GM21737 (cell line): ENCODE data around the gene C1QTNF1.
"Not testable (repeated sequence)": the region's sequence is repeated elsewhere in the genome, so short reads cannot be mapped to it uniquely, and the experiment has no call there.

Source experiments
- ATAC-seq: cut with Tn5 transposase; IDR thresholded peaks from one replicate; pipeline ENCODE4 v1.9.1; 2021; ENCODE audit warnings: mild to moderate bottlenecking, moderate library complexity; ENCODE audit not compliant: unreplicated experiment

C1QTNF1 gene

DNA sequence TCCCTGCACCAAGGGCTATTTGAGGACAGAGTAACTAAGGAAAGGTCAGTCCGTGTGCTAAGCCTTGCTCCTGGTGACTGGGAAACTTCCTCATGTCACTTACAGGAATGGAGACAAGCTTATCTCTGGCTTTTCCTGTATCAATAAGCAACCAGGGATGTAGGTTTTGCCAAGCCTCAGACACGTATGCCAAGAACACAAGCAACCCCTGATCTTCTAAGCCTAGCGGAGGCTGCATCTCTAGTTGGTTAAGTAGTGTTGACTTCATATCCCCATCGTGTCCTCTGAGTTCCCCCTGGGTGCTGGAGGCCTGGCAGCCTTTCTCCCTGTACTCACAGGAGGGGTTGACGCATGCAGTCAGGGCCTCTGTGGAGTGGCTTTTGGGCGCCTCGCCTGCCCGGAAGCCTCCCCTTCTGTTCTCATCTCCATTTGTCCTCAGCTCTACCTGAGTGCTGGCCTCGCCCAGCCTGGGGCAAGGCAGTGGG is 1.4 kb upstream of the C1QTNF1 start:
- no peak for ATAC-seq

DNA sequence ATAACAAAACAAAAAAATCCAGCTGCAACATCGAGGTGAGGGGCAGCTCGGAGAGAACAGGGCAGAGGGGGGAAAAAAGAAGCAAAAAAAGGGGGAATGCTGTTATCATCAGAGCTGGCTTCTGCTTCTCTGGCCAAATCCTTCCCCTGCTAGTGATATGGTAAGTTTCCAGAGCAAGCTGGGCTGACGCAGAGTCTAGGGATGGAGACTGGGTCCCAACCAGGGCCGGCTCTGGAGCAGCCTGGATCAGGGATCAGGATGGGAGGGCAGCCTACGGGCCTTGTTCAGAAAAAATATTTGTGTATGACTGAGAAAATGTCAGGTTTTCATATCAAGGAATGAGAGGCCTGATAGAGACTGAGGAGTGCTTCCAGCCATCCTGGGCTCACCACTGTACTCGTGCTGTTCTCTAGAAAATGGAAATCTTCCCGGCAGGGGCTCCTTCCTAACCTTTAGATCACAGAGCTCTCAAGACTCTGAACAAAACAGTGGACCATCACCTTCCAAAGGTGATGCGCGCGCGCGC is 726 bp upstream of the C1QTNF1 start:
- no peak for ATAC-seq

DNA sequence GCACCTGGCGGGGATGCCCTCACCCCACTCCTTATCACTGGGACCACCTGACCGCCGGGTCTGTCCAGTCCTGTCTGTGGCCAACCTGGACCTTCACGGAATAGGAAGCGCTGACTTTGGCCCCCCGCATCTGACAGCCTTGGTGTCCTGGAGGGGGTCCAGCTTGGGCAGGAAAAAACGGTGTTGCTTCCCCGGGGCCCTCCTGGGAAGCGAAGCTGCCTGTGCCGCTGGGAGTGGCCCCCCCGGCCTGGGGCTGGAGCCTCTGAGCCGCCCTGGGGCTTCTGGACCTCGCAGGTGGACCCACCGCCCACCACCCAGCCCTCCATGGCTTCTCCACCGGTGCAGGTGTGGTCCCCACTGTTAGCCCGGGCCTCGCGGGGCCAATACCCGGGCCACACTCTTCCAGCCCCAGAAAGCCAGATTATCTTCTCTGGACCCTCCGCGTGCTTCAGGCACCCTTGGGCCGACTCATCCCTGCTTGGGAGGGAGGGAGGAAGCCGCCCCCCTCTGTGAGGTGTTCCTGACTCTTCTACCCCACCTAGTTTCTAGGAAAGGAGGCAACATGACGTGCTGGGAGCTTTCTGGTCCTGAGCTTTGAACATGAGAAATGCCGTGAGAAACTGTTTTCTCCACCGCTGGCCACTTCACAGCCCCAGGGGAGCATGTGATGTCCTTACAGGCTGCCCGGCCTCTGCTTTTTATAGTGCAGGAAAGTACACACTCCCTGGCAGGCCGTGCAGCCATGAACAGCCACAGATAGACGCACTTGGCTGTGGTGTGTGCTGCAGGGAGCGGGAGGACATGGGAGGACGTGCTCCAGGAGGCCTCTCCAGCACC is 1.1 kb downstream of the C1QTNF1 start:
- no peak for ATAC-seq

DNA sequence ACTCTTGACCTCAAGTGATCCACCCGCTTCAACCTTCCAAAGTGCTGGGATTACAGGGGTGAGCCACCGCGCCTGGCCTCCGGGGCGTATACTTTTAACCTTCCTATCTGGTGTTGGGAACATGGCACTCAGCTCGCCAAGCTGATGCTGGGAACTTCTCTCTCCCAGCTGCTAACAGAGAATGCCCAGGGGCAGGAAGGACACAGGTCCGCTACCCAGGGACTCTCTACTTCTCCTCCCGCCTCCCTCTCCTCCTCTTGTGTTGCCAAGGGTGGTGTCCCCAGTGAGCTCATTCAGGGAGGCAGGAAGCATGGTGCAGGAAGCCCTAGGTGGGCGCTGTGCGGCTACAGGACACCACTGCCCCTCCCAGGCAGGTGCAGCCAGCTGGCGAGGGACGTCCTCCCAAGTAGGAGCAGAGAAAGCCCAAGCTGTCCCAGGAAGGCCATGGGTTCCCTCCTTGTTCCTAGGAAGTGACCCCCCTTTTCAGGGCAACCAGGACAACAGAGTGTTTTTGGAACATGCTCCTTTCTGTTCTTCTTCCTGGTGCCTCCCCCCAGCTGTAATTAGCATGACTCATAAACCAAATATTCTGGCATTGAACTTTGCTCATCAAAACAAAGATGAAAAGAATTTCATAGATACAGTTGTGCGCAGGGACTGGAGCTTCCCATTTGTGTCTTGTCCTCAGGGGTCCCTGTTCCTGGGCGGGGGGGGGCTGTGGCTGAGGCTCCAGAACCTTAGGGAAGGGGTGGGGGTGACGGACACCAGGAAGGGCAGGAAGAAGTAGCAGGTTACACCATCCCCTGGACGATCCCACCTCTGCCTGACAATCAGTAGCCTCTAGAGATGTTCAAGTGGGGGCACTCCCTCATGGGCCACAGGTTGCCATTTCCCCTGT is 2.7 kb downstream of the C1QTNF1 start:
- no peak for ATAC-seq

DNA sequence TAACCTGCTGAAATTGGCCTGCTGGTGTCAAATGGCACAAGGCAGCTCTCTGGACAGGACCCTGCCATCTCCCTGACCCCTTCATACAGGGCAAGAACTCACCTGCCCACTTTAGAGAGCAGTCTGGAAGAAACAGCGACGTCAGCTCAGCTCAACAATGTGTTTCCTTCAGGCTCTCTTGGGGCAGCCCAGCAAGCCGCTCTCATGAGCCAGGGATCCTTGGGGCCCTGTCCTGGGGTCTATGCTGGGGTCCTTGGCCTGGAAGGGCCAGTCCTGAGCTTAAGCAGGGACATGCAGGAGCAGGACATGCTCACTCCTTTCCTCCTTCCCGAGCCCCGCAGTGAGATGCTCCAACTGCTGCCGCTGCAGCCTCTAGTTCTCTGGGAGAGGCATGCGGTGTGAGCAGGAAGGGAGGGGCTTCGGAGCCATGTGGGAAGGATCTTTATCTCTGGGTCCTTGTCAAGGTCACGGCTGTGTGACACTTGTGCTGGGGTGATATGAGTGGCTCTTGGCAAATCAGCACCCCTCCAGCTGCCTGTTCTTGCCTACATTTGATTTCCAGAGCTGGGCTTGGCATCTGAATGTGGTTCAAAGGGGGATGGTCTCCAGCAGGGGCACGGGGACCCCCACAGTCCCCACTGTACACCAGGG is 3.4 kb downstream of the C1QTNF1 start:
- ATAC-seq: no peak

DNA sequence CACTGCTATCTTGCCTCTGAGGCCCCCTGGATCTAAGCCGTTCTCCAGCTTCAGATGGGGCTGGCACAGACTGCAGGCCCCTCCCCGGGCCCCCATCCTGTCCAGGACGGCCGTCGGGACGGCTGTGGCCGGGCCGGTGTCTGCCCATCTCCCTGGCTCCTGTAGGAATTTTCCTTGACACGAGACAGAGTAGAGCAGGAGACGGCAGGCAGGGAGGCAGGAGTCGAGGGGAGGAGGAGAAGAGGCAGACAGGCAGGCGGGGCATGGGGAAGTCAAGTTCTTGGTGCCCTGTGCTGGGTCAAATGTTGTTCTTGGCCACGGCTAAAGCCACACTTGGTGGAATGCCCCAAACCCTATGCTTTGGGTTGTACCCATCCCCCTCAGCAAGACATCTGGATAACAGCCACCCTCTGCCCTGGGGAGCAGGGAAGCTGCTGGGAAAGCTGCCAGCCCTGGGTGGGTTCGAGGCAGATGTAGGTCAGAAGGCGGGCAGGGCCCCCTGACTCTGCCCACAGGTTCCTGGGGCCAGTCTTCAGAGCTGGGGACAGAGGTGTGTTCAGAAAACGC is 4.0 kb downstream of the C1QTNF1 start:
- no peak for ATAC-seq

DNA sequence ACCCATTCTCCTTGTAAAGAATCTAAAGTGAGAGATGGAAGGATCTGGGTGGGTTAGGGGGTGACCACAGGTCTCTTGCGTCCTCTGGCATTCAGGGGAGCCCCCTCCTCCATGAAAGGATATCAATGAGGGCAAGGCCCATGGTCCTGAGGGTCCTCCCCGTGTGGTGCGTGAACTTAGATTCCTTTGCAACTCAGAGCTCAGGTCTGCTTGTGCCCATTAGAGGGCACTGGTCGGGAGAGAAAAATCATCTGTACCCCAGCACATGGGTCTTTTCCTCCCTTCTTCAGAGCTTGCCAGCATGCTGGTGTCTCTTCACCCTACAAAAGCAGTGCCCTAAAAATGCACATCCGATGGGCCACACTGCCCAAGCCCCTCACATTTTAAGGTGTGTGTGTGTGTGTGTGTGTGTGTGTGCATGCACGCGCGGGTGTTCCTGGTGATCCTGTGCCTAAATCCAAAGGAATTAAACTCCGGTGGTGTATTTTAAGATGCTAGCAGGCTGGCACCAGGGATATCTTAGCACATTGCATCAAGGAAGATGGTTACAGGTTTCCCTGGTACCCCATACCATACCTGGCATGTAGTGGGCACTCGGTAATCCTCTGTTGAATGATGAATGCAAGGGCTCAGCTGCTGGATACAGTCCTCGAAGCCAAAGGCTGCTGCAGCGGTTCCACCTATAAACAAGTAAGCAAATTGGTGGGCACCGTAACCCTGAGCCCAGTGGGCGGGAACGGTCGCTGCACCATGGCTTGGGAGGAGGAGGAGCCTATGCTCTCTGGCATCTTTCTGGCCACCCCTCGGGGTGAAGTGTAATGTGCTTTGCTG is 4.7 kb downstream of the C1QTNF1 start:
- no peak for ATAC-seq

DNA sequence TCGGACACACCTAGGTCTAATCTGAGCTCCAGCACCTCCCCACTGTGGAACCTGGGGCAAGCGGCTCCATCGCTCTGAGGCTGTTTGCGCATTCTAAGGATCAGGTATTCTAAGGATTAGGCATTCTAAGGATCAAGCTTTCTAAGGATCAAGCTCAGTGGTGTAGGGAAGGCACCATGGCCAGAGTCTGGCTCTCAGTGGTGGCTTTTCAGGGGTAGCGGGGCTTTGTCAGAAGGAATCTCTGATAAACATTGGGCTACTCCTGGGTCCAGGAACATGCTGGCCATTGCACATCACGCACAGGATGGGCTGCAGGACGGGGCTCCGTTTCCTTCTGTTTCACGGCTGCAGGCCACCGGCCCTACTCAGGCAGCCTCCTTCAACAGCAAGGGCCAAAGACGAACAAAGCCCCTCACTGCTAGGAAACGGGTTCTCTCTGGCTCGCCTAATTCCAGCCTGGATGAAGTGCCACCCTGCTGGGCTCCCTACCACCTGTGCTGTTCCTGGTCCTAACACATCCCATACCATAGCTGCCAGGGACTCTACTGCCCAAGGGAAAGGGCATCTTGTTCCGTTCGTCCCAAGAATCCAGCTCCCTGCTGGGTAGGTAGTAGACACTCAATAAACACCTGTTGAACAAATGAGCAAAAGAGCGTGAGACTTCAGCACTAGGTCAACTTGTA is 5.5 kb downstream of the C1QTNF1 start:
- no peak for ATAC-seq

DNA sequence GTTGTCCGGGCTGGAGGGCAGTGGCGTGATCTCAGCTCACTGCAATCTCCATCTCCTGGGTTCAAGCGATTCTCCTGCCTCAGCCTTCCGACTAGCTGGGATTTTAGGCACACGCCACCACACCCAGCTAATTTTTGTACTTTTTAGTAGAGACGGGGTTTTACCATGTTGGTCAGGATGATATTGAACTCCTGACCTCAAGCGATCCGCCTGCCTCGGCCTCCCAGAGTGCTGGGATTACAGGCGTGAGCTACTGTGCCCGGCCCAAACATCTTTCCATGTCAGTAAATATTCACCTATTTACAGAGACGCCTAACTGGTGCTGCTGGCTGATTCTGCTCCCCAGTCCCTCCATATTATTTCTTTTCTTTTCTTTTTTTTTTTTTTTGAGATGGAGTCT is 6.7 kb downstream of the C1QTNF1 start:
- ATAC-seq: not testable (repeated sequence)

DNA sequence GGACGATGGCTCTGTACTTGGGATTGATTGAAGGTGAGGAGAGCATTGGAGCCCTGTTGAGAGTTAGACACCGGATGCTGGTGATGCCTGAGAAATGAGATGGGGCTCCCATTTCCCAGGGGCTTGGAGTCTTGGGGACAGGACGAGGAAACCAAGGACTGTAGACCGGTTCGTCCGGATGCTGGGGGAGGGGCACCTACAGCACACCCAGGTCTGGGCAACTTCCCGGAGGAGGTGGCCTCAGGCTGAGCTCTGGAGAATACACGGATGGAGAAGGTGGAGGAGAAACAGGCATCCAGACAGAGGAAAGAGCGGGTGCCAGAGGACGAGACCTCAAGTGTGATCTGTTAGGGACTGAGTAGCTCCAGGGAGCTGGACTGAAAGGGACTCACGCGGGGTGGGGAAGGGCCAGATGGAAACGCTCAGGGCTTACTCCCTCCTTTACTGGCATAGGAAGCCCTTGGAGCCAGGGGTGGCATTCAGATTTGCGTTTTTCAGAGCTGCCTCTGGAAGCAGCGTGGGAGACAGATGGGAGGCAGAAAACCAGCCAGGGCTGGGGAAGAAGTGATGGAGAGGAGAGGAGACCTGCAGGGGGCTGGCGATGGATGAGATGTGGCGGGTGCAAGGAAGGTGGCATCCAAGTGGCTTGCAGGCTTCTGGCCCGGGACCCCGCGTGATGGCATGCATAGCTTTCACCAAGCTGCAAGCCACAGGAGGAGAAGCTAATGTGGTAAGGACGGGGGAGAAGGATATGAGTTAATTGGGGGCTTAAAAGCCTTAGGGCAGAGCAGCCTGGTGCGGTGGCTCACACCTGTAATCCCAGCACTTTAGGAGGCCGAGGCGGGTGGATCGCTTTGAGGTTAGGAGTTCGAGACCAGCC is 8.3 kb downstream of the C1QTNF1 start:
- ATAC-seq: no peak

DNA sequence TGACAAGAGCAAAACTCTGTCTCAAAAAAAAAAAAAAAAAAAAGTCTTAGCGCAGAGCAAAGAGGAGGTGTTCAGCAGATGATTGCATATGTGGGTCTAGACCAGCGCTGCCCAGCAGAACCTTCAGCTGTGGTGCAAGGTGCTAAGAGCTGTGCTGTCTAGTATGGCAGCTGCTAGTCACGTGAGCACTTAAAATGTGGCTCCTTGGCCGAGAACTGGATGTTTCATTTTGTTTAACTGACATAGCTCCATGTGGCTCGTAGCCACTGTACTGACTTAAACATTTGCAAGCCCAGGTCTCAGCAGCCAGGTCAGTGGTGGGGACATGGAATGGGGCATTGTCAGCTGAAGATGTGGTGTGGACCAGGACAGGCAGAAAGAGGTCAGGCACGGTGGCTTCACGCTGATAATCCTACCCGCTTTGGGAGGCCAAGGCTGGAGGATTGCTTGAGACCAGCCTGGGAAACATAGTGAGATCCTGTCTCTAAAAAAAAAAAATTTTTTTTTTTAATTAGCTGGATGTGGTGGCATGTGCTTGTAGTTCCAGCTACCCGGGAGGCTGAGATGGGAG is 9.2 kb downstream of the C1QTNF1 start:
- ATAC-seq: no peak

DNA sequence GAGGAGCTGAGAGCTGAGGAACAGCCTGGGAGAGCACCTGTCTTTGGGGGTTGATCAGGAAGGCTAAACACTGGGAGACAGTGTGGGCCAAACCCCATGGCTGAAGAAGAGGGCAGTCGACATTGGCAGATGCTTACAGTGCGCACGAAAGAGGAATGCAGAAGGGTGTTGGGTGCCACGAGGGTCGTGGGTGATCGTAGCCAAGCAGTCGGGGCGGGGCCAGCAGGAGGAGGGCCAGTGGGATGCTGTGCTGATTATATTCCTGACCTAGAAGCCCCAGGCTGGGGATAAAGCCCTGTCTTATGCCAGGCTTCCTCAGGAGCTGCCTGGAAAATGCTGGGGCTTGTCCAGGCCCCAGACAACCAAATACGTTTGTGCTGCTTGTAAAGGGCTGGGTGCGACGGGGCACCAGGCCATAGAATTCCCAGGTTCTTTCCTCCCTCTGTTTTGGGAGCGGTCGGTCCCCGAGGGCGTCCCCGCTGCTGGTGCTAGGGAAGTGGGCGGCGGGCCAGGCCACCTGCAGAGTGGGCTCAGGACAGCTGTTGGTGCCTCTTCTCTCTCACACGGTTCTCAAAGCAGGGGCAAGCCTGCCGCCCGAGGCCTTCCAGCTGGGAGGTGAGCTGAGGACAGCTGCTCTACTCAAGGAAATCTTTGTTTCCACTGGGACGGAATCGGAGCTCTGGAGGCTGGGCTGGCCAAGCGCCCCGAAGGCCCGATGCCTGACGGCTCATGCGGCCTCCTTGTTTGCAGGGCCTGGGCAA is 10.0 kb downstream of the C1QTNF1 start:
- ATAC-seq: no peak

DNA sequence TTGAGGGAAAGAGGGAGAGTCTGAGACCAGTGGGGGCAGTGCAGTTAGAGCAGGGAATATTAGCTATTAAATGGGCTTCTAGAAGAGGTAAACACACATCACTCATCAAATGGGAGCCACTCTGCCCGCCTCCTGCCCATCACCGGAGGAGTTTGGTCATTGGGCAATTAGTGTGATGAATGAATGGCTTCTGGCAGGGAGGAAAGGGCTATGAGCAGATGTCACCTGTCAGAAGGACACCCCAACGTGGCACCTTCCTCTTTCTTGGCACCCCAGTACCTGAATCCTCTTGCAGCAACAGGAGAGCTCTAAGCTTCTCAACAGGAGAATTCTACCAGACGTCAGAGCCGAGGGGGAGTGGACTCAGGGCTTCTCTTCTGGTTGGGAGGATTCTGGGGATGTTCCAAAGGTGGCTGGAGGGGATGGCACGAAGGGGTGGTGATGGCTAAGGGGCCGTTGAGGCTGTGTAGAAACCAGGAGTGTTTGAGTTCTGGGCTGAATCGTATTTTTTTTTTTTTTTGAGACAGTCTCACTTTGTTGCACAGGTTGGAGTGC is 11.0 kb downstream of the C1QTNF1 start:
- no peak for ATAC-seq

DNA sequence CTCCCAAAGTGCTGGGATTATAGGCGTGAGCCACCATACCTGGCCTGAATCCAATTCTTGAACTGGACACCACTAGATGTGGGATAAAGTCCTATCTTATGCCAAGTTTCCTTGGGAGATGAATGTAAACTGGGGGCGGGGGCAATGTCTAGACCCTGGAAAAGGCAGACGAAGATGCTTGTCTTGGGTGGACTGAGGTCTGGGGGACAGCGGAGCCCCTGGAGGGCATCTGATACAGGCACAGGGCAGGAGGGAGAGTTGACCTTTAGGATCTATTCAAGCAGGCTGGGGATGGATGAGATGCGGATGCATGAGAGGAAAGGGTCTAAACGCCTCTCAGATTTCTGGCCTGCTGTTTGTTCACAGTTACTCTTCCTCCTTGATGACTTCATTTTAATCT is 11.7 kb downstream of the C1QTNF1 start:
- no peak for ATAC-seq

DNA sequence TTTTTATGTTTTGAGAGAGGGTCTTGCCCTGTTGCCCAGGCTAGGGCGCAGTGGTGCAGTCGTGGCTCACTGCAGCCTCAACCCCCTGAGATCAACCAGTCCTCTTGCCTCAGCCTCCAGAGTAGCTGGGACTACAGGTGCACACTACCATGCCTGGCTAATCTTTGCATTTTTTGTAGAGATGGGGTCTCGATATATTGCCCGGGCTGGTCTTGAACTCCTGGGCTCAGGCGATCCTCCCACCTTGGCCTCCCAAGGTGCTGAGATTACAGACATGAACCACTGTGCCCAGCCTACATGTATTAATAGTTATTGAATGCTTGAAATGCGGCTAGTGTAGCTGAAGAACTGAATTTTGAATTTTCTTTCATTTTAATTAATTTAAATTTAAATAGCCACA is 12.2 kb downstream of the C1QTNF1 start:
- no peak for ATAC-seq

DNA sequence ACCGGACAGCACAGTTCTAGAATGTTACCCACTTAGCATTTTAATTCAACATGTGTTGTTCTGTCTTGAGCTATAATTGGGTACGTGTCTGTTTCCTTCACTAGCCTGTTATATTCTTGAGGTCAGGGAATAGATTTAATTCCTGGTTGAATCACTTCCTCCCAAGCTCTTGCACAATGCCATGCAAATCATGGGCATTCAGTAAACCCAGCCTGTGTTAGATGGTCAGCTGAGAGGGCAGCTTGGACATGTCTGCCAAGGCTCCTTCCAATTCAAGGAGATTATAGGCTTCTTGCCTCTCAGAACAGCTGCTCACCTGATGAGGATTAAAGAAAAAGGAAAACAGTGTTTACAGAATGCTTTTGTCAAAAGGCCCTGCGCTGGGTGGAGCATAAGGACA is 12.6 kb downstream of the C1QTNF1 start:
- no peak for ATAC-seq

DNA sequence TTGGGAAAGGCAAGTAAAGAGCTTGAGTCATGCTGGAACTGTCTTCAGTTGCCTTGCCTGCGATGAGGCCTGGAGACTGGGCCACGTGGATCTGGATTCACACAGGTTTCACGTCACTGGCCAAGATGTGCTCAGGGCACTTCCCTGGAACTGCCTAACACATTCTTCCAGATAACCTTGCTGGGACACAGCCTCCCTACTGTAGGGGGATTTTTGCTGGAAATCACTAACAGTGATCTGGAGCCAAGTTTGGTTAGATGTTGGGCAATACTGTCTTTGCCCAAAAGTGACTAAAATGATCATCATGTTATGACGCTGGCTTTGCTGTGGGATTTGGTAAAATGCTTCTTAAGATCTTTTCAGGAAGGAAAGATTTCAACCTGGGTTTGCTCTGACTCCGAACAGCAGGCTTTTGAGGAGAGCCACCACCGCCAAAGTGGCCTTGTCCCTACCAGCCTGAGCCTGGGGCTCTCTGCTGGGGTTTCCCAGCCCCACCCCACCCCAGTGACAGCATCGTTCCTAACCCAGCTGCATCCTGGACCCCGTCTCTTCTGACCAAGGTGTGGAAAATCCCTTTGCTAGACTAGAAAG is 14.7 kb downstream of the C1QTNF1 start:
- no peak for ATAC-seq
